HepG2 (cell line): ENCODE data around the gene CNBD2. TPM values are rescaled to one million over a fixed set of nuclear protein-coding genes. Genes with fewer than 3 reads are reported as not detected.

Source experiments
- AGO1 ChIP-seq: fragments of 200-400 bp; formaldehyde crosslinking; IDR thresholded peaks from 2 replicates; pipeline ENCODE4 v1.6.1; 2017; ENCODE audit warnings: mild to moderate bottlenecking, low read depth, low read length, moderate library complexity; ENCODE audit not compliant: poor library complexity, severe bottlenecking
- AGO2 ChIP-seq: fragments of 200-400 bp; formaldehyde crosslinking; optimal IDR thresholded peaks from 2 replicates; pipeline ENCODE3; 2017; ENCODE audit warnings: mild to moderate bottlenecking, low read depth, low read length, moderate library complexity
- HNRNPL ChIP-seq: fragments of 200-400 bp; formaldehyde crosslinking; IDR thresholded peaks from 2 replicates; pipeline ENCODE4 v1.6.1; 2017; ENCODE audit warnings: mild to moderate bottlenecking, low read depth, low read length
- HOXD1 ChIP-seq: sonication (generic); formaldehyde crosslinking; IDR thresholded peaks from 2 replicates; pipeline ENCODE4 v1.5.0; 2020; ENCODE audit warnings: missing genetic modification reagents
- ISL2 ChIP-seq: sonication (generic); formaldehyde crosslinking; IDR thresholded peaks from 2 replicates; pipeline ENCODE4 v1.5.0; 2020; ENCODE audit warnings: missing genetic modification reagents
- MAZ ChIP-seq, 2 experiments: sonication (generic) in 1 of 2; formaldehyde crosslinking in 1 of 2; IDR thresholded peaks; 2 replicates each; pipeline versions ENCODE4 v1.5.0 to v1.6.1; 2012 to 2020; ENCODE audit warnings: low read depth in 2 of 2, mild to moderate bottlenecking in 2 of 2, borderline replicate concordance in 1 of 2, improper control_type of control experiment in 1 of 2, low read length in 1 of 2, missing genetic modification reagents in 1 of 2, moderate library complexity in 1 of 2
- NCOA2 ChIP-seq: sonication (generic); formaldehyde crosslinking; IDR thresholded peaks from 2 replicates; pipeline ENCODE4 v1.8.0; 2022; ENCODE audit warnings: inconsistent platforms
- NKX3-1 ChIP-seq: sonication (generic); formaldehyde crosslinking; IDR thresholded peaks from 2 replicates; pipeline ENCODE4 v1.5.0; 2020; ENCODE audit warnings: missing genetic modification reagents
- NR3C1 ChIP-seq: sonication (generic); formaldehyde crosslinking; IDR thresholded peaks from 2 replicates; pipeline ENCODE4 v1.4.0; 2020; ENCODE audit warnings: missing genetic modification reagents
- RFX5 ChIP-seq: IDR thresholded peaks from 2 replicates; pipeline ENCODE4 v1.6.1; 2011; ENCODE audit warnings: low read depth, low read length, improper control_type of control experiment
- SIX1 ChIP-seq: sonication (generic); formaldehyde crosslinking; IDR thresholded peaks from 2 replicates; pipeline ENCODE4 v1.4.0; 2020; ENCODE audit warnings: missing genetic modification reagents, borderline replicate concordance
- TBX3 ChIP-seq: fragments of 450-650 bp; IDR thresholded peaks from 2 replicates; pipeline ENCODE4 v1.6.1; 2017; ENCODE audit warnings: antibody characterized with exemption, mild to moderate bottlenecking, inconsistent platforms, borderline replicate concordance
- ZFP62 ChIP-seq: sonication (generic); formaldehyde crosslinking; IDR thresholded peaks from 2 replicates; pipeline ENCODE4 v1.4.0; 2020; ENCODE audit warnings: missing genetic modification reagents
- ZIK1 ChIP-seq: sonication (generic); formaldehyde crosslinking; IDR thresholded peaks from 2 replicates; pipeline ENCODE4 v1.5.0; 2020; ENCODE audit warnings: mild to moderate bottlenecking, low read depth, missing genetic modification reagents, borderline replicate concordance
- ZNF225 ChIP-seq: sonication (generic); formaldehyde crosslinking; IDR thresholded peaks from 2 replicates; pipeline ENCODE4 v1.4.0; 2020; ENCODE audit warnings: mild to moderate bottlenecking, missing genetic modification reagents
- ZNF839 ChIP-seq: sonication (generic); formaldehyde crosslinking; IDR thresholded peaks from 2 replicates; pipeline ENCODE4 v1.4.0; 2020; ENCODE audit warnings: missing genetic modification reagents, mild to moderate bottlenecking, borderline replicate concordance
- polyA plus RNA-seq, 8 experiments: library from polyadenylated mRNA; depleted of rRNA in 3 of 8; stranded (reverse) in 7 of 8; unstranded in 1 of 8; fragments of >200 nt; fragmentation: Illumina TruSeq in 4 of 8; extraction: Trizol in 4 of 8; gene quantifications; 2 replicates each; pipeline versions ENCODE4 v1.2.1 to v1.2.3, GENCODE V29; 2011 to 2016; ENCODE audit warnings: low read depth in 4 of 8, missing spikeins in 1 of 8, mixed read lengths in 1 of 8; ENCODE audit not compliant: insufficient read depth in 1 of 8
- total RNA-seq, 5 experiments: library from RNA; depleted of rRNA; stranded (reverse); fragments of >200 nt; fragmentation: Illumina TruSeq; extraction: Trizol; gene quantifications; 2 replicates each; pipeline ENCODE4 v1.2.3, GENCODE V29; 2016; ENCODE audit warnings: low read depth in 1 of 5
- TF ChIP-seq, protein P1 (sequence below): sonication (generic); formaldehyde crosslinking; conservative IDR thresholded peaks from 2 replicates; pipeline ENCODE4 v1.4.0; 2020; ENCODE audit warnings: mild to moderate bottlenecking, missing genetic modification reagents, moderate library complexity
- TF ChIP-seq, protein P2 (sequence below): sonication (generic); formaldehyde crosslinking; IDR thresholded peaks from 2 replicates; pipeline ENCODE4 v1.5.0; 2020; ENCODE audit warnings: missing genetic modification reagents, mild to moderate bottlenecking, borderline replicate concordance
- TF ChIP-seq, protein P3 (sequence below): sonication (generic); formaldehyde crosslinking; IDR thresholded peaks from 2 replicates; pipeline ENCODE4 v1.4.0; 2020; ENCODE audit warnings: missing genetic modification reagents
- TF ChIP-seq, protein P4 (sequence below): IDR thresholded peaks from 2 replicates; pipeline ENCODE4 v1.6.1; 2018; ENCODE audit warnings: missing genetic modification reagents

Gene CNBD2
- total and polyA plus RNA-seq, 2 of the 13 experiments (the other 11 are each of a cell fraction or from before 2014, with no cell fraction given): 12.4 to 22.8 TPM

GRCh38 chr20:35953387-35954199 lies 14.8 kb upstream of the CNBD2 start (continued):
- TF ChIP-seq, protein P1, sequence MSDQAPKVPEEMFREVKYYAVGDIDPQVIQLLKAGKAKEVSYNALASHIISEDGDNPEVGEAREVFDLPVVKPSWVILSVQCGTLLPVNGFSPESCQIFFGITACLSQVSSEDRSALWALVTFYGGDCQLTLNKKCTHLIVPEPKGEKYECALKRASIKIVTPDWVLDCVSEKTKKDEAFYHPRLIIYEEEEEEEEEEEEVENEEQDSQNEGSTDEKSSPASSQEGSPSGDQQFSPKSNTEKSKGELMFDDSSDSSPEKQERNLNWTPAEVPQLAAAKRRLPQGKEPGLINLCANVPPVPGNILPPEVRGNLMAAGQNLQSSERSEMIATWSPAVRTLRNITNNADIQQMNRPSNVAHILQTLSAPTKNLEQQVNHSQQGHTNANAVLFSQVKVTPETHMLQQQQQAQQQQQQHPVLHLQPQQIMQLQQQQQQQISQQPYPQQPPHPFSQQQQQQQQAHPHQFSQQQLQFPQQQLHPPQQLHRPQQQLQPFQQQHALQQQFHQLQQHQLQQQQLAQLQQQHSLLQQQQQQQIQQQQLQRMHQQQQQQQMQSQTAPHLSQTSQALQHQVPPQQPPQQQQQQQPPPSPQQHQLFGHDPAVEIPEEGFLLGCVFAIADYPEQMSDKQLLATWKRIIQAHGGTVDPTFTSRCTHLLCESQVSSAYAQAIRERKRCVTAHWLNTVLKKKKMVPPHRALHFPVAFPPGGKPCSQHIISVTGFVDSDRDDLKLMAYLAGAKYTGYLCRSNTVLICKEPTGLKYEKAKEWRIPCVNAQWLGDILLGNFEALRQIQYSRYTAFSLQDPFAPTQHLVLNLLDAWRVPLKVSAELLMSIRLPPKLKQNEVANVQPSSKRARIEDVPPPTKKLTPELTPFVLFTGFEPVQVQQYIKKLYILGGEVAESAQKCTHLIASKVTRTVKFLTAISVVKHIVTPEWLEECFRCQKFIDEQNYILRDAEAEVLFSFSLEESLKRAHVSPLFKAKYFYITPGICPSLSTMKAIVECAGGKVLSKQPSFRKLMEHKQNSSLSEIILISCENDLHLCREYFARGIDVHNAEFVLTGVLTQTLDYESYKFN (CRISPR knock-in tag): peak; percentile 13; the same call in 1 of the 2 replicates
- peak; percentile 51 for TF ChIP-seq NR3C1 (CRISPR knock-in tag)
- TF ChIP-seq NCOA2 (CRISPR knock-in tag): no peak
- TF ChIP-seq AGO1: peak; percentile 18
- TF ChIP-seq TBX3: 0 out of 2 replicates have a peak, but pooled peaks have one; percentile 8
- no peak for TF ChIP-seq RFX5
- no peak for TF ChIP-seq SIX1 (CRISPR knock-in tag)
- TF ChIP-seq, protein P2, sequence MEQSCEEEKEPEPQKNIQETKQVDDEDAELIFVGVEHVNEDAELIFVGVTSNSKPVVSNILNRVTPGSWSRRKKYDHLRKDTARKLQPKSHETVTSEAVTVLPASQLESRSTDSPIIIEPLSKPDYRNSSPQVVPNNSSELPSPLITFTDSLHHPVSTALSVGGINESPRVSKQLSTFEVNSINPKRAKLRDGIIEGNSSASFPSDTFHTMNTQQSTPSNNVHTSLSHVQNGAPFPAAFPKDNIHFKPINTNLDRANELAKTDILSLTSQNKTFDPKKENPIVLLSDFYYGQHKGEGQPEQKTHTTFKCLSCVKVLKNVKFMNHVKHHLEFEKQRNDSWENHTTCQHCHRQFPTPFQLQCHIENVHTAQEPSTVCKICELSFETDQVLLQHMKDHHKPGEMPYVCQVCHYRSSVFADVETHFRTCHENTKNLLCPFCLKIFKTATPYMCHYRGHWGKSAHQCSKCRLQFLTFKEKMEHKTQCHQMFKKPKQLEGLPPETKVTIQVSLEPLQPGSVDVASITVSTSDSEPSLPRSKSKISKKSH (CRISPR knock-in tag): no peak; the same call in 1 of the 2 replicates
- TF ChIP-seq HNRNPL: peak; percentile 54
- TF ChIP-seq ZFP62: no peak; the same call in 1 of the 2 replicates
- TF ChIP-seq MAZ (IDR thresholded peaks at IDR 0.05; ENCODE audit: borderline replicate concordance, low read depth, low read length): no peak
- TF ChIP-seq MAZ (CRISPR knock-in tag; IDR thresholded peaks at IDR 0.05; ENCODE audit: low read depth): no peak
- peak; percentile 69; the same call in 1 of the 2 replicates for TF ChIP-seq ZNF839
- TF ChIP-seq AGO2: peak; percentile 99
- no peak for TF ChIP-seq ZIK1
- peak; percentile 89; the same call in 1 of the 2 replicates for TF ChIP-seq NKX3-1 (CRISPR knock-in tag)
- TF ChIP-seq ISL2: peak; percentile 27; the same call in 1 of the 2 replicates
- TF ChIP-seq, protein P3, sequence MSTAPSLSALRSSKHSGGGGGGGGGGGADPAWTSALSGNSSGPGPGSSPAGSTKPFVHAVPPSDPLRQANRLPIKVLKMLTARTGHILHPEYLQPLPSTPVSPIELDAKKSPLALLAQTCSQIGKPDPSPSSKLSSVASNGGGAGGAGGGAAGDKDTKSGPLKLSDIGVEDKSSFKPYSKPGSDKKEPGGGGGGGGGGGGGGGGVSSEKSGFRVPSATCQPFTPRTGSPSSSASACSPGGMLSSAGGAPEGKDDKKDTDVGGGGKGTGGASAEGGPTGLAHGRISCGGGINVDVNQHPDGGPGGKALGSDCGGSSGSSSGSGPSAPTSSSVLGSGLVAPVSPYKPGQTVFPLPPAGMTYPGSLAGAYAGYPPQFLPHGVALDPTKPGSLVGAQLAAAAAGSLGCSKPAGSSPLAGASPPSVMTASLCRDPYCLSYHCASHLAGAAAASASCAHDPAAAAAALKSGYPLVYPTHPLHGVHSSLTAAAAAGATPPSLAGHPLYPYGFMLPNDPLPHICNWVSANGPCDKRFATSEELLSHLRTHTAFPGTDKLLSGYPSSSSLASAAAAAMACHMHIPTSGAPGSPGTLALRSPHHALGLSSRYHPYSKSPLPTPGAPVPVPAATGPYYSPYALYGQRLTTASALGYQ (CRISPR knock-in tag): peak; percentile 64; the same call in 1 of the 2 replicates
- TF ChIP-seq, protein P4, sequence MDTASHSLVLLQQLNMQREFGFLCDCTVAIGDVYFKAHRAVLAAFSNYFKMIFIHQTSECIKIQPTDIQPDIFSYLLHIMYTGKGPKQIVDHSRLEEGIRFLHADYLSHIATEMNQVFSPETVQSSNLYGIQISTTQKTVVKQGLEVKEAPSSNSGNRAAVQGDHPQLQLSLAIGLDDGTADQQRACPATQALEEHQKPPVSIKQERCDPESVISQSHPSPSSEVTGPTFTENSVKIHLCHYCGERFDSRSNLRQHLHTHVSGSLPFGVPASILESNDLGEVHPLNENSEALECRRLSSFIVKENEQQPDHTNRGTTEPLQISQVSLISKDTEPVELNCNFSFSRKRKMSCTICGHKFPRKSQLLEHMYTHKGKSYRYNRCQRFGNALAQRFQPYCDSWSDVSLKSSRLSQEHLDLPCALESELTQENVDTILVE (CRISPR knock-in tag): no peak
- peak; percentile 67; the same call in 1 of the 2 replicates for TF ChIP-seq HOXD1 (CRISPR knock-in tag)
- TF ChIP-seq ZNF225: peak; percentile 93
